Measurements from ENCODE around the gene MAP9. TPM values are rescaled to one million over a fixed set of nuclear protein-coding genes. Genes with fewer than 3 reads are reported as not detected.
"Not testable (repeated sequence)": the region's sequence is repeated elsewhere in the genome, so short reads cannot be mapped to it uniquely, and the experiment has no call there.

Gene MAP9
- 1 to 10 TPM; 8.0 to 9.9 TPM for total RNA-seq

DNA sequence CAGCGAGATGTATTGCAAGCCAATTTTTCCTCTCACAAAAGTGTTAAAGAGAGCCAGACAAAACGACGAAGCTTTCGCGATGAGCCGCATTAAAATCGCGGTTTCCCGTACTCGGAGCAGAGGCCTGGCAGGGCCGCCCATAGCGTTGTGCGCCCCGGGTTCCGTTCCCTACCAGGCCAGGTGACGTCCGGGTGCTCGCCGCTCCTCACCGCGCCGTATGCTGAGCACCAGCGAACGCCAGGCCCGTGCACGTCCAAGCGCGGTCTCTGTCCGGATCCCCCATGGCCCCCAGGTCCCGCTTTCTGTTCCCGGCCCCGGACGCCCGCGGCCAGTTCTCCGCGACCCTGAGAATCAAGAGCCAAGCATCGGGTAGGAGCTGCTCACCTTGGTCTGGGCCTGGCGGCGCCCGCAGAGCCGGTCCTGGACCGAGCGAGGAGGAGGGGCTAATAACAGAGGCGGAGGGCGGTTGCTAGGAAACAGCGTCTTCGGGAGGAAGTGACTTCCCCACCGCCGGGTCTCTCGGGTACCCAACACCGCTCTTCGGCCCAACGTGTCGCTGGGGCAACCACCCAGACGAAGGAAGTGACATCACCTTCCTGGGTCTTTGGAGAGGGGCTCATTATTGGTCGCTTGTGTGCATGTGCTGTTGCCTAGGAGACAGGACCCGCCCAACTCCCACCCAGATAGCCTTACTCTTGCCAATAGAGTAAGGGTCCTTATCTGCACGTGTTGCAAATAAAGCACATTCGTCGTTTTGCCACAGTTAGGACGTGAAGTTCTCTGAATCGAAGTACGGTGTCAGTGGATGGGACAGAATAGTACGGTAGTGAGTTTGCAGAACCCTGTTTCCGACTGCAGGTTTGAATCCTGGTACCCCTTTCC, at the start of gene MAP9:
MAP9 (minus strand) TSS at position 579 of the 882 bp plus-strand sequence. CDS start 1,115 bp downstream, outside the sequence.
- Mint-ChIP-seq H3K4me3 (peak within 1 kb of the TSS; percentile 87 to 94), H3K27me3 (ENCODE audit: low read depth) (peaks cover 6% of the 10 kb centered on the region), H3K36me3 (ENCODE audit: insufficient read depth in 2 of 2) (peaks cover 0 to 1% of the 10 kb centered on the region in 2 donors), H3K27ac (peak within 1 kb of the TSS; percentile 96), H3K9me3 (no peaks in the 10 kb centered on the region), H3K4me1 (ENCODE audit: low read depth) (peaks cover 23% of the 10 kb centered on the region)
- ATAC-seq (replicated peaks in 1 of 2): peak; percentile 95 to 96
- peak; percentile 89 to 93 for DNase-seq

DNA sequence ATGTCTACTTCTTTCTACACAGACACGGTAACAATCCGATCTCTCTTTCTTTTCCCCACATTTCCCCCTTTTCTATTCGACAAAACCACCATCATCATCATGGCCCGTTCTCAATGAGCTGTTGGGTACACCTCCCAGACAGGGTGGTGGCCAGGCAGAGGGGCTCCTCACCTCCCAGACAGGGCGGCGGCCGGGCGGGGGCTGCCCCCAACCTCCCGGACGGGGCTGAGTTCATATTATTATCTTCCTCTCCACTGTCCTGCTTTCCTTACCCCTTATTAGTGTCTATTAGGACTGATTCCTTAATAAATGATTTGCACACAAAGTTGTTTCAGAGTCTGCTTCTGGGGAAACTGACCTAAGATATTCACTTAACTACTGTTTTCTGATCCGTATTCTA, 48.0 kb upstream of the MAP9 start:
- H3K9me3 Mint-ChIP-seq; H3K4me3 Mint-ChIP-seq; H3K27me3 Mint-ChIP-seq (ENCODE audit: low read depth); H3K4me1 Mint-ChIP-seq (ENCODE audit: low read depth); DNase-seq; H3K27ac Mint-ChIP-seq; ATAC-seq (replicated peaks in 1 of 2); H3K36me3 Mint-ChIP-seq (ENCODE audit: insufficient read depth in 2 of 2): not testable (repeated sequence)

DNA sequence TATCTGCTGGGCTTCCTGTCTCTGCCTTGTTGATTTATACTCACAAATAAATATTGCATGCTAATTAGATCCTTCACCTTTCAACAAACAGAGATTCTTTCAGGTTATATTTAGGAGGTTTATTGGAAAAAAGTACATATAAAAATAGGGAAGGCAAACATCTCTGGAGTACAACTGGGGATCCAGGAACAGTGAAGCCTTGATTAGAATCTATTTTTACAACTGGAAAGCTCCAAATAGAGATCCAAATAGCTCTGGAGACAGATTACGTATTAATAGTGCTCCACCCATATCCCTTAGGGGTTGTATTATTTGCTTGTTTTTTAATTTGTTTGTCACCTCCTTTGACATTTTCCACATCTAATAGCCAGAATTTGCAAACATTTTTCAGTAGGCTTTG, 46.9 kb upstream of the MAP9 start:
- Mint-ChIP-seq H3K4me1 (ENCODE audit: low read depth) (no peaks in the 10 kb centered on the region), H3K9me3 (peaks cover 1 to 2% of the 10 kb centered on the region in 2 donors), H3K27me3 (ENCODE audit: low read depth) (peaks cover 10% of the 10 kb centered on the region), H3K27ac (no peak overlapping the region), H3K36me3 (ENCODE audit: insufficient read depth in 2 of 2) (no peaks in the 10 kb centered on the region), H3K4me3 (no peak overlapping the region)
- ATAC-seq (replicated peaks in 1 of 2) (no peak), DNase-seq (no peak)

DNA sequence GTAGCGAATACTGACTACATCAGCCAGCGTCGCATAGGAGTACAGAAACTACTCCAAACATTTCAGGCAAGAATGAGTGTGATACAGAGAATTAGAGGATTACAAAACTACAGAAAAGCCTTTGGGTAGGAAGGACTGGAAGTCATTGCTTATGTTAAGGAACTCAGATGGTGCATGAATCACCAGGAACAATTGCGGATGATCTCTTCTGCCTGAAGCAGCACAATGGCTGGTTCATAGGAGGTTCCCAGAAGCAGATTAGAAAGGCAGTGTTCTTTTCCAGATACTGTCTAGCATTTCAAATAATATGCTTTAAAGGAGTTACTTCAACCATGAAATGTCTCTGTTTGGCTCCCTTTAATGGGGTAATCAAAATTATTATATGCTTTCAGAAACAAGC, 42.5 kb upstream of the MAP9 start:
- Mint-ChIP-seq H3K27me3 (ENCODE audit: low read depth) (peaks cover 10% of the 10 kb centered on the region), H3K4me3 (no peak overlapping the region), H3K36me3 (ENCODE audit: insufficient read depth in 2 of 2) (no peaks in the 10 kb centered on the region), H3K27ac (no peak overlapping the region), H3K4me1 (ENCODE audit: low read depth) (no peaks in the 10 kb centered on the region), H3K9me3 (peaks cover 0 to 1% of the 10 kb centered on the region in 2 donors)
- ATAC-seq (replicated peaks in 1 of 2): no peak
- no peak for DNase-seq

DNA sequence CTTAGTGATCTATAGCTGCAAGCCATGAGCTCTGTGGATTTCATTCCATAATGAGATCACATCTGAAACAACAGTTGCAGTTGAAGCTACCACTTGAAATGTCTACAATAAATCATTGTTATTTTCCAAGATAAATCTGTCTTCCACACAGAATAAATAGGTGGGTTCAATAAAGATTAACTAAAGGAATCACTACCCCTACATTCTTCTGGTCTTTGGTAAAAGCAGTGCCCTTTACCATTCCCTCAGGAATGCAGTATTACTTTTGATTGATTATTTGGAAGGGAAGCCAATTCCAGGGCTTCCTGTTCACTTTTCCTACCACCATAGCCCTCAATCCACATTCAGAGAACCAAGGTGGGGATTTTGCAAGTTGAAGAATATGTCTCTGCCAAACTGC, 38.9 kb upstream of the MAP9 start:
- H3K36me3 Mint-ChIP-seq (ENCODE audit: insufficient read depth in 2 of 2): no peaks in the 10 kb centered on the region
- H3K4me1 Mint-ChIP-seq (ENCODE audit: low read depth): no peaks in the 10 kb centered on the region
- DNase-seq: no peak
- H3K27ac Mint-ChIP-seq: no peak overlapping the region
- no peaks in the 10 kb centered on the region for H3K9me3 Mint-ChIP-seq
- H3K27me3 Mint-ChIP-seq (ENCODE audit: low read depth): no peaks in the 10 kb centered on the region
- H3K4me3 Mint-ChIP-seq: no peak overlapping the region
- ATAC-seq (replicated peaks in 1 of 2): no peak

DNA sequence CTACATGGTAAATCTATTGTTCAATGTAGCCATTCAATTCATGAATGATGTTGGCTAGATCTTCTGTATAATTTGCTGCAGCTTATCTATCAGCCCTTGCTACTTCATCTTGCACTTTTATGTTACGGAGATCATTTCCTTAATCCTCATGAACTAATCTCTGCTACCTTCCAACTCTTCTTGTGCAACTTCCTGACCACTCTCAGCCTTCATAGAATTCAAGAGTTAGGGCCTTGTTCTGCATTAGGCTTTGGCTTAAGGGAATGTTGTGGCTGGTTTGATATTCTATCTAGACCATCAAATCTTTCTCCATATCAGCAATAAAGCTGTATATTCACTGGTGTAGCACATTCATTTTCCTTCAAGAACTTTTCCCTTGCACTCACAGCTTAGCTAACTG, 36.7 kb upstream of the MAP9 start:
- peaks cover 6% of the 10 kb centered on the region for H3K27me3 Mint-ChIP-seq (ENCODE audit: low read depth)
- no peaks in the 10 kb centered on the region for H3K9me3 Mint-ChIP-seq
- H3K36me3 Mint-ChIP-seq (ENCODE audit: insufficient read depth in 2 of 2): no peaks in the 10 kb centered on the region
- ATAC-seq (replicated peaks in 1 of 2) (no peak), DNase-seq (no peak)
- H3K27ac Mint-ChIP-seq: no peak overlapping the region
- H3K4me3 Mint-ChIP-seq: no peak overlapping the region
- H3K4me1 Mint-ChIP-seq (ENCODE audit: low read depth): no peaks in the 10 kb centered on the region

DNA sequence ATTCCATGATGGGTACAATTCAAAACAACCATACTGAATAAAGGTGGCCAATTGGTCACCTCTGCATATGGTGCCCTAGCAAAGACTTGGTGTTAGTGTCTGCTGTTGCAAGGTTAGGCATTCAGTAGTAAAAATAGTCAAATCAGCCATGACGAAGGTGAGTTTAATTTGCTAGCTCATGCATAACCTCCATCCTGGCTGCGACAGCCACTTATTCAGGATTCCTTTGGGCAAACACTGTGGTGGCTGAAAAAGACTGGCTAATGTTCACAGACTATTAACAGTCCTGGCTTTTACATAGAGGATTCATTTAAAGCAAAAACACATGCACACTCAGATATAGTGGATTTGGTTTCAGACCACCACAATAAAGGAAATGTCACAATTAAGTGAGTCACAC, 34.8 kb upstream of the MAP9 start:
- H3K27ac Mint-ChIP-seq: no peak overlapping the region
- H3K4me1 Mint-ChIP-seq (ENCODE audit: low read depth): no peaks in the 10 kb centered on the region
- no peaks in the 10 kb centered on the region for H3K36me3 Mint-ChIP-seq (ENCODE audit: insufficient read depth in 2 of 2)
- H3K4me3 Mint-ChIP-seq: no peak overlapping the region
- no peaks in the 10 kb centered on the region for H3K9me3 Mint-ChIP-seq
- DNase-seq (no peak), ATAC-seq (replicated peaks in 1 of 2) (no peak)
- peaks cover 6% of the 10 kb centered on the region for H3K27me3 Mint-ChIP-seq (ENCODE audit: low read depth)

DNA sequence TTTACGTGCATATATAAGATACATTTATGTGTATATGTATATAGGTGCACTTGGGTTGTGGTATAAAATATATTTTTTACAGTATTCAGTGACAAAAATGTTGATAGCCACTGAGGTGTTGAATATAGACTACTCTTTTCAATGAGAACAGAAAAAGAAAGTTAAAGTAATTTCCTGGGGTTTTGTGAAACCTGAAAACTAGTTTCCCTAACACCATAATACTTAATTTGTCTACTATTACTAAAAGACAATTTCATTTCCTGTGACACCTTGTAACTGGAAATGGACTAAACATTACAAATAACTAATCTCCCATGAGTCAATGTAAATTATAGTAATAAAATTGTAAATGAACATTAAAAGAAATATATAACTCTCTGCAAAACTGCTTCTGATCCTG, 32.0 kb upstream of the MAP9 start:
- Mint-ChIP-seq H3K27ac (no peak overlapping the region), H3K4me3 (no peak overlapping the region), H3K36me3 (ENCODE audit: insufficient read depth in 2 of 2) (no peaks in the 10 kb centered on the region), H3K27me3 (ENCODE audit: low read depth) (peaks cover 6% of the 10 kb centered on the region), H3K4me1 (ENCODE audit: low read depth) (no peaks in the 10 kb centered on the region), H3K9me3 (no peaks in the 10 kb centered on the region)
- ATAC-seq (replicated peaks in 1 of 2): no peak
- no peak for DNase-seq

DNA sequence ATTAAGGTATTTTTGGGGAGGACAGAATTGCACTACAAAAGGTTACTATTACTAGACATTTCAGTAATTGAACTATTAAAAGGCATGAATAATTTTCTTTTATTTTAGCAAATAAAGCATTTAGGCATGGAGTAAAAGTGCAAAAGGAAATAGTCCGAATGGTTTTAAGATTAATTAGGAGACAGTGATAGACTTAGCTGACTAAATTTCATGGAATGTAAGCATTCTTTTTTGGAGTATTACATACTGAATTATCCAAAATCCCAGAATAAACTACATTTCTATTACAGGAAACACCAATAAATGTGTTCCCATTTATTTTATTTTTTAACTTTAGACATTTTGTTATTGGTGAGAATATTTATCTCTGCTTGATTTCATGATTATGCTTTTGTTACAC, 30.7 kb upstream of the MAP9 start:
- no peaks in the 10 kb centered on the region for H3K4me1 Mint-ChIP-seq (ENCODE audit: low read depth)
- ATAC-seq (replicated peaks in 1 of 2): no peak
- H3K36me3 Mint-ChIP-seq (ENCODE audit: insufficient read depth in 2 of 2): no peaks in the 10 kb centered on the region
- no peak for DNase-seq
- H3K27me3 Mint-ChIP-seq (ENCODE audit: low read depth): peaks cover 17% of the 10 kb centered on the region
- no peaks in the 10 kb centered on the region for H3K9me3 Mint-ChIP-seq
- no peak overlapping the region for H3K4me3 Mint-ChIP-seq
- no peak overlapping the region for H3K27ac Mint-ChIP-seq

DNA sequence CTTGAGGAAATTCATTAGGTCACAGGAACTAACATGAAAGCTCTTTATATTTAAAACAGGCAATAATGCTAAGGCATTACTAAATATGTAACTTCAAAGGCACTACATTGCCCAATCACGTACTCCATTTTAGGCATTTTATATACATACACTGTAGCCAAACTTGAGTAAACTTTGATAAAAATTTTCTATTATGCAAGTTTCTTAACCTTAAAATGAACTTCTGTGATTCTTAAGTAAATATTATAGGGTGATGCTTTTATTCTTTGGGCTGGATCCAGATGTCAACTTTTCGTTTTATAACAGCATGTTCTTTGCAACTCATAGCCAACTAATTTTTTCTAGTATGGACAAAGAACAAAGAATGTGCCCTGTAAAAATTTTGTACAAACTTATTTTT, 28.3 kb upstream of the MAP9 start:
- ATAC-seq (replicated peaks in 1 of 2) (no peak), DNase-seq (no peak)
- Mint-ChIP-seq H3K9me3 (no peaks in the 10 kb centered on the region), H3K4me1 (ENCODE audit: low read depth) (no peaks in the 10 kb centered on the region), H3K36me3 (ENCODE audit: insufficient read depth in 2 of 2) (no peaks in the 10 kb centered on the region), H3K4me3 (no peak overlapping the region), H3K27me3 (ENCODE audit: low read depth) (peaks cover 21% of the 10 kb centered on the region), H3K27ac (no peak overlapping the region)

DNA sequence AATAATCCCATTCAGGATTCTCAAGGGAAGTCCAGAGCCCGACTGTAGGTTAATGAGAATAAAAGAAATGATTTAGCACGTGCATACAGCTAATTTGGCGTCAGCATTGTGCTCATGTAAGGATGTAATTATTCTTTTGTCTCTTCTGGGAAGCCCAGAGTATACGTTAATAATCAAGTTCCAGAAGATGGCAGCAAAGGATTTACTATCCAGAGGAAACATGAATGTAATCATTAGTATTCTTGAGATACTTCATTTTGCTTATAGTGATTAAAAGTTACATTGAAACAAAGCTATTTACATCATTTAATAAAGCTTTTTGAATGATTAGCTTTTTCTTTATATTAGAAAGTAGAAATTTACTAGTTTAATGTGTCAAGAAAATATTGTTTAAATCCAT, 27.1 kb upstream of the MAP9 start:
- no peak for DNase-seq
- no peaks in the 10 kb centered on the region for H3K4me1 Mint-ChIP-seq (ENCODE audit: low read depth)
- no peaks in the 10 kb centered on the region for H3K36me3 Mint-ChIP-seq (ENCODE audit: insufficient read depth in 2 of 2)
- no peak for ATAC-seq (replicated peaks in 1 of 2)
- H3K4me3 Mint-ChIP-seq: no peak overlapping the region
- peaks cover 15% of the 10 kb centered on the region for H3K27me3 Mint-ChIP-seq (ENCODE audit: low read depth)
- no peaks in the 10 kb centered on the region for H3K9me3 Mint-ChIP-seq
- H3K27ac Mint-ChIP-seq: no peak overlapping the region

DNA sequence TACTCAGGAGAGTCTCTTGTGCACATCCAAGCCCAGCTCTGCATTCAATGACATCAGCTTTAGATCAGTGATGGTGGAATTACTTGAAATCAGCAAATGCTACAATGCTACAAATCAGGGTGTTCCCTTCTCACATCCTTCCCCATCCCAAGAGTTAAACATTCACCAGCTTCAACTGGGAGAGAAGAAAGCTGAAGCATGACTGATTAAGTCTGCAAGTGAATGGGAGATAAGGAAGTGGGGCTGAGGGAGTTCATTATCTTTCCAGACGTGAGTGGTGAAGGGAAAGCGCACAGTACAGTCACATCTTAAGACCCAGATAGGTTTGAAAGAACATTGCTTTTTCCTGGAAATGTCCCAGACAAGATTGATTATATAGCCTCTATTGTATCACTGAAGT, 26.2 kb upstream of the MAP9 start:
- Mint-ChIP-seq H3K4me3 (no peak overlapping the region), H3K4me1 (ENCODE audit: low read depth) (no peaks in the 10 kb centered on the region), H3K9me3 (no peaks in the 10 kb centered on the region), H3K36me3 (ENCODE audit: insufficient read depth in 2 of 2) (no peaks in the 10 kb centered on the region), H3K27ac (no peak overlapping the region), H3K27me3 (ENCODE audit: low read depth) (peaks cover 15% of the 10 kb centered on the region)
- DNase-seq (no peak), ATAC-seq (replicated peaks in 1 of 2) (no peak)

DNA sequence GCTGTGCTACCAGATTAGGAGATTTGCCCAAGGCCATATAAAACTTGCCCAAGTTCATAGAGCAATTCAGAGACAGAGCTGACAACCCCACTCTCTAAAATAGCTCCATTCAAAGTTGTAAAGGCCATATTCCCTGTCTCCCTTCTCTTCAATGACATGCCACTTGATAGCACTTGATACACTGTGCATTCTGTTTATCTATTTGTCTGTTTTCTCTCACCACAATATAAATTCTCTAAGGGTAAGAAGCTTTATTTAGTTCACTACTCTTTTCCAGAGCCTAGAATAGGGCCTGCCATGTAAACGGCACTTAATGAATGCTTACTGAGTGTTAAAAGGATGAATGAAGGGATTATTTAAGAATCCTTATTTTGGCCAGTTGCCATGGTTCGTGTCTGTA, 24.1 kb upstream of the MAP9 start:
- Mint-ChIP-seq H3K9me3 (no peaks in the 10 kb centered on the region), H3K4me1 (ENCODE audit: low read depth) (no peaks in the 10 kb centered on the region), H3K27ac (no peak overlapping the region), H3K27me3 (ENCODE audit: low read depth) (peaks cover 21% of the 10 kb centered on the region), H3K4me3 (no peak overlapping the region), H3K36me3 (ENCODE audit: insufficient read depth in 2 of 2) (no peaks in the 10 kb centered on the region)
- ATAC-seq (replicated peaks in 1 of 2) (no peak), DNase-seq (no peak)
